HUES48 (cell line): Measurements from ENCODE around the gene SYMPK.

ENCODE experiments used
- H3K27ac ChIP-seq: one replicate; pipeline ENCODE4 v1.7.0; 2013; ENCODE audit warnings: low read depth, low read length, inconsistent platforms
- H3K27me3 ChIP-seq: 2 replicates; pipeline ENCODE4 v1.6.1; 2013; ENCODE audit warnings: mild to moderate bottlenecking, low read length; ENCODE audit not compliant: control insufficient read depth, insufficient read depth
- H3K36me3 ChIP-seq: 2 replicates; pipeline ENCODE4 v1.6.1; 2013; ENCODE audit warnings: low read length; ENCODE audit not compliant: control insufficient read depth, insufficient read depth
- H3K4me1 ChIP-seq: 2 replicates; pipeline ENCODE4 v1.6.1; 2013; ENCODE audit warnings: mild to moderate bottlenecking, low read length; ENCODE audit not compliant: control insufficient read depth, insufficient read depth
- H3K4me3 ChIP-seq: 2 replicates; pipeline ENCODE4 v1.5.1; 2013; ENCODE audit warnings: mild to moderate bottlenecking, low read depth, low read length
- H3K9ac ChIP-seq: 2 replicates; pipeline ENCODE4 v1.6.1; 2013; ENCODE audit warnings: mild to moderate bottlenecking, low read depth, low read length, moderate library complexity
- H3K9me3 ChIP-seq: 2 replicates; pipeline ENCODE4 v1.6.1; 2013; ENCODE audit warnings: low read length; ENCODE audit not compliant: control insufficient read depth, insufficient read depth

The SYMPK gene

DNA sequence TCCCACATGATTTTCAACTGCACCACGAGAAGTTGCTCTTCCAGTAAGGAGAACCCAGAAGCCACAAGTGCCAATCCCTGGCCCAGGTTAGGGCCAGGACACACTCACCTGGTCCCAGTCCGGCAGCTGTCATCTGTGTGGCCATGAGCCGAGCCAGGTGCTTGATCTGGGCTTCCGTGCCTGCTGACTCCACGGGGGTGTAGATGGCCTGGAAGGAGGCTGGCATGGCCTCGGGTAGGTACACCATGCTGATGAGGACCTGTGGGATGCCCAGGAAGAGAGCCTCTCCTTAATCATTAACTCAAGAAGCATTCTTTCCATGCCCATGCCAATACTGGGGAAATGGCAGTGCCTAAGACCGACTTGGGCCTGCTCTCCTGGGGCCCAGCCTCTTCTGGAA, 28.0 kb downstream of the SYMPK start:
- Histone ChIP-seq H3K4me1 (no peaks in the 10 kb centered on the region), H3K9ac (no peak overlapping the region), H3K4me3 (no peak overlapping the region), H3K9me3 (no peaks in the 10 kb centered on the region), H3K36me3 (peaks cover 88% of the 10 kb centered on the region), H3K27ac (no peak overlapping the region), H3K27me3 (no peaks in the 10 kb centered on the region)

DNA sequence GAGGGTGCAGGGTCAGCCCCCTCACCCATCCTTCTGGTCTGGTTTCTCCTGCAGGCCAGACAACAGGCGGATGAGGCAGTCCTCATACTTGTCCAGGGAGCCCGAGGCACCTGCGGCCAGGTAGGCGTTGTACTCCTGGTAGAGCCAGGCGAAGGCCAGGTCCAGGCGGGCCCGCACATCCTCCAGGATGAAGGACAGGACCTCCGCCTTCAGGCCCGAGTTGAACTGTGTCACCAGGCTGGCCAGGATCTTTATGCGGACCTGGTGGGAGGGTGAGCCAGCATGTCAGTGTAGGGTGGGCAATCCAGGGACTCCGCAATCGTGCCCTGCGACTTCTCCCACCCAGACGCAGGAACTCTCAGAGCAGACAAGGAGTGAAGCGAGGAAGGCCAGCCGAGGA, 34.0 kb downstream of the SYMPK start:
- Histone ChIP-seq H3K4me1 (no peaks in the 10 kb centered on the region), H3K27me3 (no peaks in the 10 kb centered on the region), H3K27ac (no peak overlapping the region), H3K9me3 (no peaks in the 10 kb centered on the region), H3K4me3 (no peak overlapping the region), H3K9ac (no peak overlapping the region), H3K36me3 (peaks cover 94% of the 10 kb centered on the region)

GRCh38 chr19:45828523-45828922, 34.4 kb downstream of the SYMPK start:
- Histone ChIP-seq H3K27me3 (no peaks in the 10 kb centered on the region), H3K4me1 (no peaks in the 10 kb centered on the region), H3K9ac (no peak overlapping the region), H3K4me3 (no peak overlapping the region), H3K9me3 (no peaks in the 10 kb centered on the region), H3K27ac (no peak overlapping the region), H3K36me3 (peaks cover 95% of the 10 kb centered on the region)

- Histone ChIP-seq H3K4me1 (no peaks in the 10 kb centered on the region), H3K27ac (no peak overlapping the region), H3K27me3 (no peaks in the 10 kb centered on the region), H3K9ac (no peak overlapping the region), H3K4me3 (no peak overlapping the region), H3K36me3 (peaks cover 98% of the 10 kb centered on the region), H3K9me3 (no peaks in the 10 kb centered on the region)
These were observed 35.4 kb downstream of the SYMPK start for GRCh38 chr19:45827459-45828093.

- no peaks in the 10 kb centered on the region for H3K27me3 ChIP-seq
- H3K4me3 ChIP-seq = no peak overlapping the region
- peaks cover 95% of the 10 kb centered on the region for H3K36me3 ChIP-seq
- H3K27ac ChIP-seq = no peak overlapping the region
- no peak overlapping the region for H3K9ac ChIP-seq
- no peaks in the 10 kb centered on the region for H3K9me3 ChIP-seq
- H3K4me1 ChIP-seq = no peaks in the 10 kb centered on the region
These were observed 36.0 kb downstream of the SYMPK start for GRCh38 chr19:45826934-45827333.

- H3K9me3 ChIP-seq = no peaks in the 10 kb centered on the region
- no peak overlapping the region for H3K27ac ChIP-seq
- H3K4me3 ChIP-seq = no peak overlapping the region
- no peak overlapping the region for H3K9ac ChIP-seq
- no peaks in the 10 kb centered on the region for H3K27me3 ChIP-seq
- no peaks in the 10 kb centered on the region for H3K4me1 ChIP-seq
- peaks cover 94% of the 10 kb centered on the region for H3K36me3 ChIP-seq
These were observed 36.7 kb downstream of the SYMPK start for GRCh38 chr19:45825917-45826893.

GRCh38 chr19:45825263-45825605, 37.7 kb downstream of the SYMPK start:
- H3K36me3 ChIP-seq = peaks cover 95% of the 10 kb centered on the region
- H3K9ac ChIP-seq = no peak overlapping the region
- H3K27me3 ChIP-seq = no peaks in the 10 kb centered on the region
- no peaks in the 10 kb centered on the region for H3K4me1 ChIP-seq
- H3K9me3 ChIP-seq = no peaks in the 10 kb centered on the region
- no peak overlapping the region for H3K27ac ChIP-seq
- no peak overlapping the region for H3K4me3 ChIP-seq

GRCh38 chr19:45824531-45825262, 38.2 kb downstream of the SYMPK start:
- Histone ChIP-seq H3K36me3 (peaks cover 95% of the 10 kb centered on the region), H3K27me3 (no peaks in the 10 kb centered on the region), H3K4me3 (no peak overlapping the region), H3K9ac (no peak overlapping the region), H3K27ac (no peak overlapping the region), H3K9me3 (no peaks in the 10 kb centered on the region), H3K4me1 (no peaks in the 10 kb centered on the region)

DNA sequence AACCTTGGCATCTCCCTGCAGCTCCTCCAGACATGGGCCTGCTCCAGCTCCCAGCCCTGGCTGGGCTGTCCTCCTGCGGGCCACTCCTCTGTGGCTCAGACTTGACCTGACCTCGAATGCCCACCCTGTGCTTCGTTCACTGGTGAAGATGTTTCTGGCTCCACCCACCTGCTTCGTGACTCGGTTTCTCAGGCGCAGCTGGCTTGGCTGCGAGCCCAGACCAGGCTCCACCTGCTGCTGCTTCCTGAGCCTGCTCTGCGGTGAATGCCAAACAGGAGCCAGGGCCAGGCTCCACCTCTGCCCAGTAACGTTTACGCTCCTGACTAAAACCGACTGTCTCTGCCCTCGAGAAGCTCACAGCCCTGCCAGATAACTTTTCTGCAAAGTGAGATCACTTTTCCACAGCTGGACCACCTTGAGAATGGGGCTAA, 38.9 kb downstream of the SYMPK start:
- Histone ChIP-seq H3K9ac (no peak overlapping the region), H3K9me3 (no peaks in the 10 kb centered on the region), H3K4me1 (no peaks in the 10 kb centered on the region), H3K27ac (no peak overlapping the region), H3K36me3 (peaks cover 92% of the 10 kb centered on the region), H3K4me3 (no peak overlapping the region), H3K27me3 (no peaks in the 10 kb centered on the region)

DNA sequence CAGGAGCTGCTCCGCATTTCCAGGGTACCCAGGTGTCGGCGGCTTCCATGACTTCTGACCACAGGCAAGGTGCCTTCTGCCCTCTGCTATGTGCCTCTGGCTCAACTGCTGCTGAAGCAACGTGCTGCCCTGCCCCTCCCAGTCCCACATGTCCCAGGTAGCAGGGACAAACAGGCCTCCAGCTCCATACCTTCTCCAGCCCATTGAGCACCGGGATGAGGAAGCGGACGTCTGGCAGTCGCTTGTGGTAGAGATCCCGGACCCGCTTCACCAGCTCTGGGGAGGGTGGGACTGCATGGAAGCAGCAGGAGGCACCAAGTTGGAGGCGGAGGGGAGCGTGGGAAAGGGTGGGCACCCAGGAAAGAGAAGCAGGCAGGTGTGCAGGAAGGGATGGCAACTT, 39.8 kb downstream of the SYMPK start:
- Histone ChIP-seq H3K36me3 (peaks cover 83% of the 10 kb centered on the region), H3K27me3 (no peaks in the 10 kb centered on the region), H3K9me3 (no peaks in the 10 kb centered on the region), H3K4me1 (0 out of 2 replicates have a peak, but pooled peaks cover 4% of the 10 kb centered on the region), H3K4me3 (no peak overlapping the region), H3K27ac (no peak overlapping the region), H3K9ac (no peak overlapping the region)

DNA sequence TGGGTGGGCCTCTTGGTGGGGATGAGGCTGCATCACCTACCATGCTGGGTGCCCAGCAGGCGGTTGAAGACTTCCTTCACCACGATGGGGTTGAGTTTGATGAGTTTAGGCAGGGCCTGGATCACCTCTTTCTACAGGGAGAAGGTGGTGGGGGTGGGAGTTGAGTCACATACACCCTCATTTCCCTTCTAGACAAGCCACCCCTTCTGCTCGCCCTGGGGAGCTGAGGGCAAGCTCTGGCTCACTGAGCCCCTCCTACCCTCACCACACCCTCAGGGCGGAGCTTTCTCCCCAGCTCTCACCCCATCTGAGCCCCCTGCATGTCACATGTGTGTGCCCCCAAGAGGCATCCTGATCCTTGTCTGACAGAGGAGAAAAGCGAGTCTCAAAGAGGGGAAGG, 40.2 kb downstream of the SYMPK start:
- no peak overlapping the region for H3K27ac ChIP-seq
- no peak overlapping the region for H3K4me3 ChIP-seq
- H3K27me3 ChIP-seq = no peaks in the 10 kb centered on the region
- peaks cover 8% of the 10 kb centered on the region; the same call in 1 of the 2 replicates for H3K4me1 ChIP-seq
- H3K9me3 ChIP-seq = no peaks in the 10 kb centered on the region
- H3K36me3 ChIP-seq = peaks cover 78% of the 10 kb centered on the region
- H3K9ac ChIP-seq = no peak overlapping the region
